Neuron (in vitro differentiated cells): ENCODE data around the gene TRIO.

Source experiments
- H2AFZ ChIP-seq: one replicate; pipeline ENCODE4 v1.6.1; 2013; ENCODE audit warnings: low read depth, mild to moderate bottlenecking, inconsistent platforms, low read length, moderate library complexity
- H3K27me3 ChIP-seq: one replicate; pipeline ENCODE4 v1.6.1; 2013; ENCODE audit warnings: low read length; ENCODE audit not compliant: insufficient read depth
- H3K36me3 ChIP-seq: one replicate; pipeline ENCODE4 v1.6.1; 2013; ENCODE audit warnings: low read length; ENCODE audit not compliant: insufficient read depth
- H3K4me1 ChIP-seq: one replicate; pipeline ENCODE4 v1.6.1; 2013; ENCODE audit warnings: low read length; ENCODE audit not compliant: insufficient read depth
- H3K4me3 ChIP-seq: 2 replicates; pipeline ENCODE4 v1.5.1; 2013; ENCODE audit warnings: mild to moderate bottlenecking, low read length, moderate library complexity
- H3K9me3 ChIP-seq: one replicate; pipeline ENCODE4 v1.6.1; 2013; ENCODE audit warnings: low read length

Gene TRIO

DNA sequence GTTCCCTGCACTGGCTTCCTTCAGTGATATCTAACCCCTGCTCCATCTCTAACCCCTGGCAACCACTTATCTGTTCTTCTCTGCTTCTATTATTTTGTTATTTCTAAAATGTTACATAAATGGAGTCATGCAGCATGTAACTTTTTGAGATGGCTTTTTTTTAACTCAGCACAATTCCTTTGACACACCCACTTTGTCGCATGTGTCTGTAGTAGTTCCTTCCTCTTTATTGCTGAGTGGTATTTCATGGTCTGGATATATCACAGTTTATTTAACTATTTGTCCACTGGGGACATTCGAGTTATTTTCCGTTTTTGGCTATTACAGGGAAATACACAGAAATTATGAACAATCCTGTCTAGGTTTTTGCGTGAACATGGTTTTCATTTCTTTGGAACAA is 200.2 kb downstream of the TRIO start:
- H3K4me1 ChIP-seq = peaks cover 23% of the 10 kb centered on the region
- peaks cover 5% of the 10 kb centered on the region for H3K9me3 ChIP-seq
- peaks cover 25% of the 10 kb centered on the region for H3K36me3 ChIP-seq
- no peak overlapping the region for H2AFZ ChIP-seq
- no peak overlapping the region for H3K4me3 ChIP-seq
- no peaks in the 10 kb centered on the region for H3K27me3 ChIP-seq

DNA sequence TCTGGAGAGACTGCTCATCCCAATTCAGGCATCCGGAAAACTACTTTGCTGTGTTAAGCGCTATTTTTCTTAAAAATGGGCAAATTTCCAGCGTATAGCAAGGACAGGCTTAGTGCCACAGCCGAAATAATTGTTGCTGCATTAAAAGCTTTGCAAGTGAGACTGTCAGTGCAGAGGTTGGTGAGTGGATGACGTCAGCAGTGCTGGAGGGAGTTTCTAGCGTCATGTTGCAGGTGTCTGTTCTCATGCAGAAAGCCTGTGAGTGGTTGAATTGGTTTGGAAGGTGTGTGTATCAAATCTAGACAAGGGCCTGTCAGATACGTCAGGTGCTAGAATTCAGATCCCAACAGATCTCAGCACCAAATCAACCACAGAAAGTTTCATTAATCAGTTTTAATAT is 204.4 kb downstream of the TRIO start:
- no peak overlapping the region for H3K4me3 ChIP-seq
- H3K9me3 ChIP-seq = peaks cover 2% of the 10 kb centered on the region
- H3K4me1 ChIP-seq = peaks cover 3% of the 10 kb centered on the region
- H2AFZ ChIP-seq = no peak overlapping the region
- H3K36me3 ChIP-seq = peaks cover 27% of the 10 kb centered on the region
- H3K27me3 ChIP-seq = no peaks in the 10 kb centered on the region

DNA sequence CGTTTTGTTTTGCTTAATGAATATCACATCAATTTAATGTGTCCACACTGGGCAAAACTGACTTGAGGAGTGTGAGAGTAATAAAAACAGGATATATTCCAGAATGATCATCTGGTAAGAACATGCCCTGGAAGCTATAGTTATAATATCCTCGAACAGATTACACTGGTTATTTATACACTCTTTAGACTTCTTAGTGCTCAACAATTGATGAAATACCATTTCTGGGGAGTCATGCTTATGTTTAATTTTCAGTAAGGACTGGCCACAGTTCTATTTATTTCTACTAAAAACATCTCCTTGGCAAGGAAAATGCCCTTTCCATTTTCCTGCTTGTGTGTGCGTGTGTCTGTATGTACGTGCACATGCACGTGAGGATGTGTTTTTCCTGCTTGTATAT is 205.0 kb downstream of the TRIO start:
- H3K9me3 ChIP-seq = peaks cover 2% of the 10 kb centered on the region
- H3K27me3 ChIP-seq = no peaks in the 10 kb centered on the region
- no peak overlapping the region for H3K4me3 ChIP-seq
- H3K4me1 ChIP-seq = no peaks in the 10 kb centered on the region
- H3K36me3 ChIP-seq = peaks cover 23% of the 10 kb centered on the region
- H2AFZ ChIP-seq = no peak overlapping the region

DNA sequence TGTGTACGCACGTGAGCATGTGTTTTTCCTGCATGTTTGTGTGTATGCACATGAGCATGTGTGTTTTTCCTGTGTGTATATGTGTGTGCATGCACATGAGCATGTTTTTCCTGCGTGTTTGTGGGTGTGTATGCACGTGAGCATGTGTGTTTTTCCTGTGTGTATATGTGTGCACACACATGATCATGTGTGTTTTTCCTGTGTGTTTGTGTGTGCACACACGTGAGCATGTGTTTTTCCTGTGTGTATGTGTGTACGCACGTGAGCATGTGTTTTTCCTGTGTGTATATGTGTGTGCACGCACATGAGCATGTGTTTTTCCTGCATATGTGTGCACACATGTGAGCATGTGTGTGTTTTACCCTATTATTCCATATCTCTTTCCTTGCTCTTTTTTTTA is 205.9 kb downstream of the TRIO start:
- Histone ChIP-seq H3K4me1 (no peaks in the 10 kb centered on the region), H3K4me3 (no peak overlapping the region), H3K27me3 (no peaks in the 10 kb centered on the region), H3K36me3 (peaks cover 20% of the 10 kb centered on the region), H2AFZ (no peak overlapping the region), H3K9me3 (peaks cover 2% of the 10 kb centered on the region)

DNA sequence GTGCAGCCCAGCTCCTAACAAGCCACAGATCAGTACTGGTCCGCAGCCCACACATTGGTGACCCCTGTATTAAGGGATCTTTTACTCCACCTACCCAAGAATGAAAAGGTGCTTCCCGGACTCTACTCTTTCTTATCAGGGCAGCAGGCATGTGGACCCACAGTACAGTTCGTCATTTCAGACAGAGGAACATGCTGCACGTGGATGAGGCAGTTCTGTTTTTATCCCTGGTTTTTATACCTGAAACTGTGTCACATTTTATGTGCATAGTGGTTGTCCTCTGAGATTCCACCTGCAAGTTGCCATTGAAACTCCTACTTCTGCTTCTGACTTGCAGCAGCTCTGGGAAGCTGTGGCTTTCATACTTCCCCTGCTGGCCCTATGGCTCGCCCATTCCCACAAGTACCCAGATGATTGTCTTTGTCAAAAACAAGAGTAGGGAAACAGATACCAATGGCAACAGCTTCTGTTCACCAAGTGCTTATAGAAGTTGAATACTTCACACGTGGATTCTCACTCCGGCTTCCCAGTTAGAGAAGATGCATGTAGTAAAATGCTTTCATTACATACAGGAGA is 208.0 kb downstream of the TRIO start:
- no peaks in the 10 kb centered on the region for H3K4me1 ChIP-seq
- no peak overlapping the region for H3K4me3 ChIP-seq
- H3K27me3 ChIP-seq = no peaks in the 10 kb centered on the region
- H3K9me3 ChIP-seq = peaks cover 2% of the 10 kb centered on the region
- no peak overlapping the region for H2AFZ ChIP-seq
- H3K36me3 ChIP-seq = peaks cover 22% of the 10 kb centered on the region

DNA sequence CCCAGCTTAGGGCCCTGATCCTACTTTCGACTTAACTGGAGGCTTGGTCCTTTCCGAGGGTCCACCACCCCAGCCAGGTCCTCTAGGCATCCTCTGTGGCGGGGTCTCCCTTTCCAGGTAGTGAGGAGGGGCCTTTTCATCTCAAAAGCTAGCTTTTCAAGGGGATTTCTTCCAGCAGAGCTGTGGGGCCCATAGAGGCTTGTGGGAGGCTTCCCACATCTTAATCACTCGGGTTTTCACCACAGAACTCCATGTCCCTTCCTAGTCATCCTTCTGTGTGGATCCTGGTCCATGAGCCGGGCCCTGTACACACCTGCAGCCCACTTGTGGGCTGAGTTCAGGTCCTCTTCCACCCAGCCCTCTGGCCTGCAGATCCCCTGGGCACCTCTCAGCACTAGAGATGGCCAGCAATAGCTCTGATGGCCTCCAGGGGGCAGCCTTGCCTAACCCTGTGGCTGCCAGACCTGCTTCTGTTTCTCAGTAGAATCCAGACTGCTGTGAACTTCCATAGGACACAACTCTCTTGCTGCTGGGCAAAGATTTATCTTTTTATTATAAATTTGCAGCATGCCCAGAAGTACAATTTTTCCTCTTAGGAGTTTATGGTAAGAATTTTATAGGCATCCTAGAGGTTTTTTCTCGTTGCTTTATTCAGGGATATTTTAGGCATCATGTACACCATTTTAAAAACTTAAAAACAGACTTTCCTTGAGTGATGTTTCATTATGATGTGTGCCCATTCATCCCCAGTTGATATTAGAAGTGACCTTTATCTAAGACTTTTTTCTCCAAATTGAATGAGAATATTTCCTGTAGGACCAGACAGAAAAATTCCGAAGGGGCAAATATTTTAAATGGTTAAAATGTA is 208.9 kb downstream of the TRIO start:
- no peaks in the 10 kb centered on the region for H3K4me1 ChIP-seq
- no peaks in the 10 kb centered on the region for H3K27me3 ChIP-seq
- H3K36me3 ChIP-seq = peaks cover 16% of the 10 kb centered on the region
- no peaks in the 10 kb centered on the region for H3K9me3 ChIP-seq
- no peak overlapping the region for H2AFZ ChIP-seq
- H3K4me3 ChIP-seq = no peak overlapping the region

DNA sequence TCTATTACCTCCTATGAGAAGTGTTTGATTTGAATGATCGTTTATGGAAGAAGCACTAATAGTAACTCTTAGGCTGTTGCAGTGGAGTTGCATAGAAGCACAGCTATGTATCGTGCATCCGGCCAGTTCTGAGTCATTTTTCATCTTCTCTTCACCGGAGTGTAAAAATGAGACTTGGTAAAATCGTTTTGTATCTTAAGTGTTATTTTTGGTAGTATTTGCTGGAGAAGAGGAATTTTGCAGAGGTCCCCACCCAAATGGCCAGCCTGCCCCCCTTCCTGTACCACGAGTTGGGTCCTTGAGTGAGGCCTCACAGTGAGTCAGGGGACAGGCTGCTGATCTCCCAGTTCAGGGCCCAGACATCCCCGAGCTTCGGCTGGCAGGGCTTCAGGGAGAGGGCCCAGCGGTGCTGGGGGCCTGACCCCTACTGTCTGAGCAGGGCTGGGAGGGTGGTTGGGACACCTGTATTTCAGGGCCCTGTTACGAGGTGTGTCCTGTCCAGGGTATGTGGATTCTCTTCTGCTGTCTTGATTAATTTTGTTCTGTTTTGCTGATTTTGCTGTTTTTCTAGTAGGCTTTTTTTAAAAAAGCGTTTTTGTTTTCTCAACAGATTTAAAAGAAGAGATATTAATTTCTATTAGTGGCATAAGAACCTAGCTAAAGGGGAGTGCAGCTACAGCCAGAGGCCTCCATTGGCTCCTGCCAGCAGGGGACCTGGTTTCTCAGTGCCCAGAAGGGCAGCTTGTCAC is 210.8 kb downstream of the TRIO start:
- no peaks in the 10 kb centered on the region for H3K27me3 ChIP-seq
- no peaks in the 10 kb centered on the region for H3K9me3 ChIP-seq
- H3K4me3 ChIP-seq = no peak overlapping the region
- no peak overlapping the region for H2AFZ ChIP-seq
- peaks cover 20% of the 10 kb centered on the region for H3K36me3 ChIP-seq
- peaks cover 5% of the 10 kb centered on the region for H3K4me1 ChIP-seq

DNA sequence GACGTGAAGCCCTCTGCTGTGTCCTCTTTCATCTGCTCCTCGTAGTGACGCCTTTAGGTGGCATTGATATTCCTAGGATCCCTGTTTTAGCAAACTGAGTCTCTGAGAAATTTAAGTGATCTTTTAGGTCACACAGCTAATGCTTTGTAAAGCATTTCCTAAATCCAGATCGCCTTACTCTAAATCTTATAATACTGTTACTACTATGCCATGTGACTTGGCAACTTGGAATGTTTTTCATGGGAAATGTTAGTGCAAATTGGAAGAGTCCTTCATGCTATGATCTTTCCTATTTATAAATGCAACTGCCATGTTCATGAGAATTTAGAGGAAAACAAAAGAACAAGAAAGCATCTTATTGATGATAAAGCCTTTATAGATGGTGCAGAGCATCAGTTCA is 212.2 kb downstream of the TRIO start:
- no peaks in the 10 kb centered on the region for H3K27me3 ChIP-seq
- H3K4me3 ChIP-seq = no peak overlapping the region
- no peak overlapping the region for H2AFZ ChIP-seq
- H3K9me3 ChIP-seq = no peaks in the 10 kb centered on the region
- H3K36me3 ChIP-seq = peaks cover 26% of the 10 kb centered on the region
- peaks cover 5% of the 10 kb centered on the region for H3K4me1 ChIP-seq

DNA sequence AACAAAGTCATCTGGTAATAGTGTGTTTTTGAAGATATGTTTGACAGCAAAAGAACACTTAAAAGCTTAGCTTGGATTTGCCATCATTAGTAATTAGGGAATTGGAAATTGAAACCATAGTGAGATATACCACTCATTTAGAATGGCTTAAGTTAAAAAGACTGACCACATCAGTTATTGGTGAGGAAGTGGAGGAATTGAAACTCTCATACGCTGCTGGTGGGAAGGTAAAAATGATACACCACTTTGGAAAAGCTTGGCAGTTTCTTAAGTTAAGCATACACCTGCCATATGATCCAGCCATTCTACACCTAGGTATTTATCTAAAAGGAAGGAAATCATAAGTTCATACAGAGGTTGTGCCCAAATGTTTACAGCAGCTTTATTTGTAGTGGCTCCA is 213.2 kb downstream of the TRIO start:
- no peaks in the 10 kb centered on the region for H3K27me3 ChIP-seq
- peaks cover 5% of the 10 kb centered on the region for H3K4me1 ChIP-seq
- H2AFZ ChIP-seq = no peak overlapping the region
- peaks cover 32% of the 10 kb centered on the region for H3K36me3 ChIP-seq
- H3K4me3 ChIP-seq = no peak overlapping the region
- H3K9me3 ChIP-seq = no peaks in the 10 kb centered on the region

DNA sequence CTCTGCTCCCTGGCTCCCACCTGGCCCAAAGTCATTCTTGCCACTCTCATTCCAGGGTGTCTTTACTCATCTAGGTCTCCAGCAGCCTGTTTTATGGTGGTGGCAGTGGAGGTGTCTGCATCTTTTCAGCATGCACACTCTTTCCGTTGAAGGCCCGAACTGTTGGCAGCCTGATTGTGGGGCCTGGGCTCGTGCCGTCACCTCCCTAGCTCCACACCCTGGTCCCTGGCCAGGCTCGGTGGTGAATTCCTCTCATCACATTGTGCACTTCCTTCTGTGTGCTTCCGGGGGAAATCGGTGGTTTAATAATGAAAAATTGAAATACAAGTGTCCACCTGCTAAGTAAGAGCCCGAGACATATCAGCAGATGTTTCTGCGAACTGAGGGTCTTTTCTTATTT is 214.3 kb downstream of the TRIO start:
- Histone ChIP-seq H3K4me1 (peaks cover 5% of the 10 kb centered on the region), H3K36me3 (peaks cover 42% of the 10 kb centered on the region), H3K27me3 (no peaks in the 10 kb centered on the region), H3K4me3 (no peak overlapping the region), H2AFZ (no peak overlapping the region), H3K9me3 (no peaks in the 10 kb centered on the region)

DNA sequence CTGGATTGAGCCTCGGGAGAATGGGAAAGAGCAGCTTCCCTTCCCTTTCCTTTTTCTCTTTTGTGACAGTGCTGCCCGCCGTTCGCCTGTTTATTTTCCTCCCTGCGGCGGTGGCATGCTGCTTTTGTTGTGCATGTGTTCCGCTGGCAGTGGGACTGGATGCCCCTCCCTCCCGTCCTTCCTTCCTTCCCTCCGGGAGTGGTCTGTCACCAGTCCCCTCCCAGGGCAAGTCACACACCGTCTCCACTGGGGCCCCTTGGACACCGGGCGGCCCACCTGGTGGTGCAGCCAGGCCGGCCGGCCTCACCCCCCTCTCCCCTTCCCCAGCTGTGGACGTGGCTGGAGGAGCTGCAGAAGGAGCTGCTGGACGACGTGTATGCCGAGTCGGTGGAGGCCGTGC is 214.7 kb downstream of the TRIO start:
- H3K27me3 ChIP-seq = no peaks in the 10 kb centered on the region
- peaks cover 5% of the 10 kb centered on the region for H3K4me1 ChIP-seq
- no peaks in the 10 kb centered on the region for H3K9me3 ChIP-seq
- no peak overlapping the region for H3K4me3 ChIP-seq
- H2AFZ ChIP-seq = no peak overlapping the region
- peaks cover 43% of the 10 kb centered on the region for H3K36me3 ChIP-seq

DNA sequence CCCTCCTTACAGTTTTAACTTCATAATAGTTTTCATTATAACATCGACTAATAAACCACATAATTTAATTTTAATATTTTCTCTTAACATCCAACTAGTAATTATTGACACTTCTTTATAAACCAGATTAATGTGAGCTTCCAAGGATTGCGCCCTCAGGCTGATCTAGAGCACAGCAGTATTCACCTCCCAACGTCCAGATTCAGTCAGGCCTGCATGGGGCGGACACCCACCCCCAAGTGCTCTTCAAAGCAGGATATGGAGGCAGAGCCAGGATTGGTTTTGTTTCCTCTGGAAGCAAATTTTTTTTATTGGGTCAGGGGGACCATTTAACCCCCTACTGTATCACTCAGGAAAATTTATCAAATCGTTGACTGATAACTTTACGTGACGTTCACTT is 215.4 kb downstream of the TRIO start:
- peaks cover 45% of the 10 kb centered on the region for H3K36me3 ChIP-seq
- H2AFZ ChIP-seq = no peak overlapping the region
- H3K4me3 ChIP-seq = no peak overlapping the region
- H3K27me3 ChIP-seq = no peaks in the 10 kb centered on the region
- no peaks in the 10 kb centered on the region for H3K9me3 ChIP-seq
- H3K4me1 ChIP-seq = peaks cover 5% of the 10 kb centered on the region
